CD4-positive, alpha-beta T cell treated with Interleukin-1 beta for 1 hour (primary cell): ENCODE results near the gene YES1.
"Not testable (repeated sequence)": the region's sequence is repeated elsewhere in the genome, so short reads cannot be mapped to it uniquely, and the experiment has no call there.

Source experiments
- DNase-seq, 2 donors: peaks; one replicate each; pipeline ENCODE4 v3.0.0-alpha.2; 2020 to 2022

Gene YES1

DNA sequence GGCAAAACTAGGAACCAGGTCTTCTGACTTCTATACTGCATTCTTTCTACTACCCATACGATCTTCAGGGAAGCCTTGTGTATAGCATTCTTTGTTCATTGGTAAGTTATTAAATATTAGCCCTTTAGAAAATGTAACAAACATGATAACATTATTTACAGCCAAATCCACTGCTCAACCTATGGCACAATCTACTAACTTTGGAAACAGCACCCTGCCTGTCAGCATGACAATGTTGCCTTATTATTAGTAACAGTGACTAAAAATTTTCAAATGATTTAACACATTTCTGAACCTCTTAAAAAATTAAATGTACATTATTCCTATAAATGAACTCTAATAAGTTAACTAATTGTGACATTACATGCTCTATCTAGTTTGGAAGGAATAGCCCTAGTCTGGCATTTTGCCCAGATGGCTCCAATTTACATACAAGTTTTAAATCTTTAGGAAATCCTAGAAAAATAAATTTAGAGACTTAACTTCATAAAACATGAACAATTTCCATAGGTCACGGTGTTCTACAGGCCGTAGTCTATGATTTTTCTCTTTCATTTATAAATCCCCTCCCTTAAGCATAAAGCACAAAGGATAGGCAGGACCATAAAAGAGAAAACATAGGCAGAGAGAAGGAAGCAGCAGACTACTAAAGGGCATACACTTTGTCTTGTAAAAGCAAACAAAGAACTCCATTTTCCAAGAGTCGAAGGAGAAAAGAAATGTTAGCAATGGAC, 33.7 kb downstream of the YES1 start:
- DNase-seq, result no peak

DNA sequence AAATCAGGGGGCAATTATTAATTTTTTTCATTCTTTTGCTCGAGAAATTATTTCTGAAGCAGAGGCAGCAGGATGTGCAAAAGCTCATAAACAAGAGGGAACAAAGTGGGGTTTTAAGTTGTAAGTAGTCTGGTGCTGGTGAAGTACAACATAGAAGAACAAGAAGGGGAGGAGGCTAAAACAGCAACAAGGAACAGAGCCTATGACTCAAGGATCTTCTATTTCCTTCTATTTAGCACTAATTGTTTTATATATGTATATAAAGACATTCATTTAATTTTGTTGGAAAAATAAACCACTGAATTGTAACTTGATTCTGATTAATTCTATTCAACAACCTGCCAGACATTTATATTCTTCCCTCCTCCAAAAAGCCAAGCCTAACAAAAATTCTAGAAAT, 35.0 kb downstream of the YES1 start:
- DNase-seq, result no peak

DNA sequence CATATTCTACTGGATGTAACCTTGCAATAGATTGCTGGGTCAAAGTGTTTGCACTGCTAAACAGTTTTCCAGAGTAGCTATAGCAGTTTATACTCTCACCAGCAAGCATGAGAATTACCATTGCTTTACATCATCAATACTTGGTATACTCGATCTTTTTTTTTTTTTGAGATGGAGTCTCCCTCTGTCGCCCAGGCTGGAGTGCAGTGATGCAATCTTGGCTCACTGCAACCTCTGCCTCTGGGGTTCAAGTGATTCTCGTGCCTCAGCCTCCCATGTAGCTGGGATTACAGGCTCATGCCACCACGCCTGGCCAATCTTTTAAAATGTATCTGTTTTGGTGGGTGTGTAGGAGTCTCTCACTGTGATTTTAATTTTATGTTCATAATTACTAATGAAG, 36.0 kb downstream of the YES1 start:
- not testable (repeated sequence) for DNase-seq

DNA sequence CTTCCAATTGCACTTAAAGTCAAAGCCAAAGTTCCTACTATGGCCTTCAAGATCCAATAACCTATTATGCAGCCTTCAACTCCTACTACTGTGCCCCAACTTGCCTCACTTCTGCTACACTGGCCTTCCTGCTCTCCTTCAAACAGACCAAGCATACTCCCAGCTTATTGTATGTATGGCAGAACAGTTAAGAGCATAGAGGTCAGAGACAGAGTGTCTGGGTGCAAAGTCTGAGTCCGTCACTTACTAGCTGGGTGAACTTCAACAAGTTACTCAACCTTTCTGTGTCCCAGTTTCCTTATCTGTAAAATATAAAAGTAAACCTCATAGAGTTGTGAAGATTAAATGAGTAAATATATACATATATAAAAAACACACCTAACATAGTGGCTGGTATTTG, 37.2 kb downstream of the YES1 start:
- no peak for DNase-seq

DNA sequence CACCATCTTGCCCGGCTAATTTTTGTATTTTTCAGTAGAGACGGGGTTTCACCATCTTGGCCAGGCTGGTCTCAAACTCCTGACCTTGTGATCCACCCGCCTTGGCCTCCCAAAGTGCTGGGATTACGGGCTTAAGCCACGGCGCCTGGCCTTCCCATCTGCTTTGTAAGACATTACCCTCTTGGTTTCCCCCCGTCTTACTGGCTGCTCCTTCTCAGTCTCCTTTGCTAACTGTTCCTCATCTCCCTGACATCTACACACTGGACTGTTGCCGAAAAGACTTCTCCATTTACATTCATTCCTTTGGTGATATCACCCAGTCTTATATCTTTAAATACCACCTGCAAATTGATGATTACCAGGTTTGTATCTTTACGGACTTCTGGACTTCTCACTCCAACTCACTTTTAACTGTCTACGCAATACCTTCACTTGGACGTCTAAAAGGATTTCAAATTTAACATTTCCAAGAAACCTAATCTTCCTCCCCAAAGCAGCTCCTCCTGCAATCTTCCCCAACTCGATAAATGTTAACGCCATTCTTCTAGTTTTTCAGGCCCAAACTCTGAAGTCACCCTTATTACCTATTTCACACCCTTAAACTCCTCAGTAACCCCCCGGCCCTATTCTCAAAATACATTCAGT, 37.9 kb downstream of the YES1 start:
- DNase-seq, result no peak

DNA sequence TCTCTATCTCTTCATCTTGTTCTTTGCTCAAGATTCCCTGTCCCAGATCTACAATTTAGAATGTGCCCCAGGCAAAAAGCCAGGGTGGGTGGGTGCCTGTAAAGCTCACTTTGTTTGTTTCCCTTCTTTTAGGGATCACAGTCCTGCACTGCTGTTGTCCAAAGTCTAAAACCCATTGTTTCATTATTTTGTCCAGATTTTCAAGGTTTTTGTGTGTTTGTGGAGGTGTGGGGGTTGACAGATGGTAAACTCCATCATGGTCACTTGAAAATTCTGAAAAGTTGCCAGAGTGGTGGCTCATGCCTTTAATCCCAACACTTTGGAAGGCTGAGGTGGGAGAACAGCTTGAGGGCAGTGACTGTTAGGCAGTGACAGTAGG, 41.5 kb downstream of the YES1 start:
- DNase-seq, result no peak

DNA sequence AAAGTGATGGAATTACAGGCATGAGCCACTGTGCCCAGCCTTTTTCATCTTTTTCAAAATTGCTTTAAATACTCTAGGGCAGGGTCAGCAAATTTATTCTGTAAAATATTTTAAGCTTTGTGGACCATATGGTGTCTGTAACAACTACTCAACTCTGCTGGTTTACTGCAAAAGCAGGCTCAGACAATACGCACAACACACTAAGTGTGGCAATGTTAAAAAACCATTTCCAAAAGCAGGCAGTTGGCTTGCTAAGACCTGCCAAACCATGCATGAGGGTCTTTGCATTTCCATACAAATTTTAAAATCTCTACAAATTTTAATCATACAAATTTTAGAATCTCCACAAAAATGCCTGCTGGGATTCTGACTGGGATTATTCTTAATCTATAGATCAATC, 44.1 kb downstream of the YES1 start:
- no peak for DNase-seq

DNA sequence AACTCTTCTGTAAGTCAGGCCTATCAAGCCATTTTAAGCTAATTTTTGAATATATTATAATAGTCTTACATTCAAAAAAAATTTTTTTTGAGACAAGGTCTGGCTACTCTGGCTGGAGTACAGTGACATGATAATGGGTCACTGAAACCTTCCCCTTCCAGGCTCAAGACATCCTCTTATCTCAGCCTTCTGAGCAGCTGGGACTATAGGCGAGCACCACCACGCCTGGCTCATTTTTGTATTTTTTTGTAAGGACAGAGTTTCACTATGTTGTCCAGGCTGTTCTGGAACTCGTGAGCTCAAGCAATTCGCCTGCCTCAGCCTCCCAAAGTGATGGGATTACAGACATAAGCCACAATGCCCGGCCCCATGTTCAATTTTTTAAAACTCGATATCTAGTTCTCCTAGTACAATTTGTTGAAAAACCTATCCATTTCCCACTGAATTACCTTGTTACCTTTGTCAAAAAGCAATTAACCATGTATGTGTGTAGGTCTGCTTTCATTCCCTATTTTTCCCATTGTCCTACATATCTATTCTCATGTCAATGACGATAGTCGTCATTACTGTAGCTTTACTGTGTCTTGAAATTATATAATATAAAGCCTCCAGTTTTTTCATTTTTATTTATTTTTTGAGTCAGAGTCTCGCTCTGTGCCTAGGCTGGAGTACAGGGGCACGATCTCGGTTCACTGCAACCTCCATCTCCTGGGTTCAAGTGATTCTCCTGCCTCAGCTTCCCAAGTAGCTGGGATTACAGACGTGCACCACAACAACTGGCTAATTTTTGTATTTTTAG, 44.8 kb downstream of the YES1 start:
- no peak for DNase-seq

DNA sequence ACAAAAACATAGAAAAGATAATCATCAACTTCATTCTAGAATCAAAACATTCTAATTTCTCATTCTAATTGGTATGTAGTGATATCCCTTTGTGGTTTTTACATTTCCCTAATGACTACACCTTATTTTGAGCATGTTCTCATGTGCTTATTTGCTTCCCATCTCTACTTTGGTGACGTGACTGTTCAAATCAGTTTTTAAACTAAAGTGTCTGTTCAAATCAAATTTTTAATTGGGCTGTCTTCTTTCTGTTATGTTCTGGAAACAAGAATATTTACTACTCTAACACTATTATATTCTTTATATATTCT, 45.5 kb downstream of the YES1 start:
- no peak for DNase-seq

DNA sequence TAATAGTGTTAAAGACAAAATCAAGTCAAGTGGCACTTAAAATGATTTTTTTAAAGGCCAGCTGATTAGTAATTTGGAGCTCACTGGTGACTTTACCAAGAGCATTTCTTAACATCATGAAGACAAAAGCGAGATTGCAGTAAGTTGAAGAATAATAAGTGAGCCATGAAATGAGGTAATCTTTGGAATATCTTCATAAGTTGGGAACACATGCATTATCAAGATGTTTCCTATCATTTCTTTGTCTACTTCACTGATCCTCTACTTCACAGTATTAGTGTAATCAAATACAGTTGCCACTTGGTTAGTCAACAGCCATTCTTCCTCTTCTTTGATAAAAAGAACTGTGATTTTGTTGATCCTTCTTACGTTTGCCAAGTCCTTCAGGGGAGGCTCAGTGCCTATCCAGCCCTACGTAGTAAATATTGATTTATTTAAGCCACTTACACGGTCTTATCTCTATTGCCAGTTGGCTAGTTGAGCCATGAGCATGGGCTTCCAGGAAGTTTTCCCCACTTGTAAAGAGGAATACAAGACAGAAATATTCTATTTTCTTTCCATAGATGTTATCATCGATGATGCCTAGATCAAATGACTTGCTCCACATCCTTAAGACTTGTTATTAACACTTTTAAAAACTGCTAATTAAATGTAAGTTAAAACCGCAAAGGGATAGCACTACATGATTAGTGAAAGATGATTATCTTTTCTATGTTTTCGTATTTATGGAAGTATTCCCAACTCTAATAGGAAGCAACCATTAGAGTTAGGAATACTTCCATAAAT, 46.1 kb downstream of the YES1 start:
- no peak for DNase-seq

DNA sequence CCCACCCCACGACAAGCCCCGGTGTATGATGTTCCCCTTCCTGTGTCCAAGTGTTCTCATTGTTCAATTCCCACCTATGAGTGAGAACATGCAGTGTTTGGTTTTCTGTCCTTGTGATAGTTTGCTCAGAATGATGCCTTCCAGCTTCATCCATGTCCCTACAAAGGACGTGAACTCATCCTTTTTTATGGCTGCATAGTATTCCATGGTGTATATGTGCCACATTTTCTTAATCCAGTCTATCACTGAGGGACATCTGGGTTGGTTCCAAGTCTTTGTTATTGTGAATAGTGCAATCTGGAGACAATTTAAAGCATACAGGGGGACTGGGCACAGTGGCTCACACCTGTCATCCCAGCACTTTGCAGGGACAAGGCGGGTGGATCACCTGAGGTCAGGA, 52.2 kb downstream of the YES1 start:
- not testable (repeated sequence) for DNase-seq

DNA sequence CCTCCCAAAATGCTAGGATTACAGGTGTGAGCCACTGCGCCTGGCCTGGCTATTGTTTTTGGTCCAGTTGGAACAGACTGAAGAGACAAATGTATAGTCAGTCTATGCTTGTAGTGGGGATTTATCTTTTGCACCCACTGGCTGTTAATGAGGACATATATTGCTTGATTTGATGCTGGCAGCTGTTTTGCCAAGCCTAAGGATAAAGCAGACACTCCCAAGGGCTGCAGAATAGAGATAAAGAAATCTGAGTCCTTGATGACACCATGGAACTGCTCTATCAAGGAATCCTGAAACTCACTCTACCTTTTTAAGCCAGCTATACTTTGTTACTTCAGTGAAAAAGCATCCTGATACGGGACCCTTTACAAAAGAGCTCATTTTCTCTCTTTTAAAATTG, 56.5 kb downstream of the YES1 start:
- DNase-seq, result no peak

DNA sequence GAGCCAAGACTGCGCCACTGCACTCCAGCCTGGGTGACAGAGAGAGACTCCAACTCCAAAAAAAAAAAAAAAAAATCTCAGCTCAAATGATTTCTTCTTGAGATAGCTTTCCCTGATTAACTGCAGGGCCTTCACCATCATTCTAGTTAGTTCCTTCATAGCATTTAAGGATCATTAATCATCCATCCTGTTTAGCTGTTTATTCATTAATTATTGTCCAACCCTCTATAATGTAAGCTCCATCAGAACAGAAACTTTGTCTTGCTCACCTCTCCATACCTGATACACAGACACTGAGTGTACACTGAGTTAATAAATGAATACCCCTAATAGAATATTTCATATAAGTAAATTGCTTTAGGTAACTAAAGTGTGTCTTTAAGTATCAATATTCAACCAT, 57.4 kb downstream of the YES1 start:
- DNase-seq, result no peak

DNA sequence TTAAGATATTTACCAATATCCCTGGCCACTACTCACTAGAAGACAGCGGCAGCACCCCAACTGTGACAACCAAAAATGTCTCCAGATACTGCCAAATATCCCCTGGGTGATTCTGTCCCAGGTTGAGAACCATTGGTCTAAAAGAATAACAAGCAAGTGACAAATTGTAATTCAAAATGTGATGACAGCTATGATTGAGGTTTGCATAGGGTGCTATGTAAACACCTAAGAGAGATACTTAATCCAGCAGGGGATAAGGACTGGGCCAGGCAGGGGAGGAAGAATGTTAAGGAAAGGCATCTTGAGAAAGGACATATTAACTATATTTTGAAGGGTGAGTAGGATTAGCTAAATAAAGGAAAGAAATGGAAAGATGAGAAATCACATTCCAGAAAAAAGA, 61.6 kb downstream of the YES1 start:
- DNase-seq, result no peak

DNA sequence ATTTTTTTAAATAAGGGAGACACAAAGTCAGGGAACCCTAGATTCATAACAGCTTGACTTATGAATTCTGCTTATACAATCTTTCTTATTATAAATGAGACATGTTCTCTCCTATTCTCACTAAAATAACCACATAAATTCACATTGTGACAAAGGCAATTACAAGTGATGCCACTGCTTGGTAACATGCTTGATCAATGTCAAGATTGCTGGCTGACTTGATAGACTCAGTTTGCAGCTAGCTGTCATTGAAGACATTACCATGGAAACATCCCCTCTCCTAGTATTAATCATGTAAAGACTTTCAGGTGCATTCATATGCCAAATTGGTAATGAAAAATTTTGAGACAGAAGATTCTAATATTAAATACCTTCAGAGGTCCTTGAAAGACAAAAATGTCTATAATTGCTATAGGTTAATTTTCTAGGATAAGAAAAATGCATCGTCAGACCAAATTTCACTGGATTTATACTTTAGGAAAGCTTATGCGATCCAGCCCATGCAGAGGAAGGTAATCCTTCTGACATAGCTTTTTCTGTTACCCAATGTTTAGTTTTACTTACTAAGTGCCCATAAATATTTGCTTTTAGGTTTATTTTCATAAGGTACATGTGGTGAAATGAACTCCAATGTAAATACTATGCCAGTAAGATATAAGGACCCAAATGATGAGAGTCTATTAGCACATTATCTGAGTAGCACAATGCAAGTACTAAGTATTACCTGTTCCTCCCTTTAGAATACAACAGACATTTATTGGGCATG, 67.0 kb downstream of the YES1 start:
- DNase-seq, result no peak

DNA sequence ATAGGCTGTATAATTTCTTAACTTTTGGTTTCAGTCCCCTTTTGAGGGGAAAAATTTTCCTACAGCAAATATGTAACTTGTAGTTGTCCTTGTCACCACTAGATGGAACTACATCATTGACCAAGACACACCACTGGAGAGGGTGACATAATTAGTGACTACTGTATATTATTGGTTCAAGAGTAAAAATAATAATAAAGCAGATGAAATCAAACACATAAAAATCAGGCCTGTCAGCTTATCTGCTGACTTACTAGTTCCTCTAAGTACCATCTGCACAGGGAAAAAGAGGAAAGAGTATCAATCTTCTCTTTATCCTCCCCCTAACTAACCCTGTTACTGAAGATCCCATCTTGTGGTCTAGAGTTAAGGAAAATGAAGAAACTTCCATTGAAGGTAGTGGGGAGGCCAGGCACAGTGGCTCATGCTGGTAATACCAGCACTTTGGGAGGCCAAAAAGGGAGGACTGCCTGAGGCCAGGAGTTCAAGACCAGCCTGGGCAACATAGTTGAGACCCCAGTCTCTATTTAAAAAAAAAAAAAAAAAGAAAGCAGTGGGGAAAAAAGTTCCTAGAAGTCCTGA, 70.0 kb downstream of the YES1 start:
- peak in 1 of 2 donors; percentile 60 for DNase-seq

DNA sequence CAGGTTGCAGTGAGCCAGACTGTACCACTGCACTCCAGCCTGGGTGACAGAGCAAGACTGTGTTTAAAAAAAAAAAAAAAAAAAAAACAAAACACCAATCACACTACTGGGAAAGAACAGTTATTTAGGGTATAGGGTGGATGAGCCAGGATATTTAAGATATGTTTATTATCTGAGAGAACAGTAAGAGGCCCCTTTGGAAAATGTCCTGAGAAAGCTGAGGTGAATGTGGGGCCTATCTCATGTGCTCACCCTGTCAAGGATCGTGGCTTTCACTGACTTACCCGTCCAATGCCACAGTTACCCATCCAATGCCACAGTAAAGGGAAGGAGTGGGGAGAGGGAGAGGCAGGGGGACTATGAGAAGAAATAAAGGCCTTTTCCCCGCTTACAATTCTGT, 79.7 kb downstream of the YES1 start:
- no peak for DNase-seq

DNA sequence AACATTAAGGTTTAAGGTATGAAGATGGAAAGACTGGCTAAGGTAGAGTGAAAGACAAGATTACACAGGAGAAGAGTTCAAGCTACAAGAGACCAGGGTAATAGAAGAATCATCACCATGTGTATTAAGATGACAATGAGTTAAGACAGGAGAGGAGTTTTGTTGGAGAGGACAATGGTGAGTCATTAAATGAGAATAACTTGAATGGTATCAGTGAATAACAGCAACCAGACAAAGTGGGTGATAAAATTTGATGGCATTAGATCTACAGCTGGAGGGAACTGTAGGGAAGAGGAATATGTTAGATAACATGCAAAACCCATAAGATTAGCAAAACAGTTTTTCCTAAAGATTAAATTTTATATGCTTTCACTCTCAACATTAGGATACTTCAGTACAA, 80.9 kb downstream of the YES1 start:
- no peak for DNase-seq

DNA sequence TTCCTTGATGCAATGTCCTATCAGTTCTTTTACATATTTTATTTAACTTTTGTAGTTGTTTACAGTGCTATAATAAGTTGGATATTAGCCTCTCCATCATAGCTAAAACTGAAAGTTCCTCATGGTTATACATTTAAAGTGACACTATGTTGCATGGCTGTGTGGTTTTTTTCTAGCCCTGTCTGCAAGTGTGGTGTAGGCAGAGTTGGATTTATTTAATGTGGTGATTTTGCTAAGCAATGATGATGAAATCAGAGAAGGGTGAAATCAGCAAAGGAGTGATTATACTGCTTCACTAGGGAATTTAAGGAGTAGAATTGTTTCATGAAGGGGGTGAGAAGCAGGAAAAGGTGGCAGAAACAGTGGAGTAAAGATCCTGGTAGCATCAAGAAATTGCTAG, 81.3 kb downstream of the YES1 start:
- DNase-seq, result no peak

DNA sequence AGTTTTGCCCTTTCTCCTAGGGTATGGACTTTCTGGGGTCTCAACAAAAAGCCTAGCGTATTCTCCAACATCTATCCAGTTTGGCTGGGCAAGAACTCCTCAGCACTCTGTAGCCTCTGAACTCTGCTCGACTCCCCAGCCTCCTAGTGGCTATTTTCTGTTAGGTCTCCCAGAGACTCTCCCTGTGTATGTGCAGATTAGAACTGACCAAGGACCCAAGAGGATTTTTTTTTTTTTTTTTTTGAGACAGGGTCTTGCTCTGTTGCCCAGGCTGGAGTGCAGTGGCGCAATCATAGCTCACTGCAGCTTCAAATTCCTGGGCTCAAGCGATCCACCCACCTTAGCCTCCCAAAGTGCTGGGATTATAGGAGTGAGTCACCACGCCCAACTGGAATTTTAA, 81.9 kb downstream of the YES1 start:
- DNase-seq, result not testable (repeated sequence)

DNA sequence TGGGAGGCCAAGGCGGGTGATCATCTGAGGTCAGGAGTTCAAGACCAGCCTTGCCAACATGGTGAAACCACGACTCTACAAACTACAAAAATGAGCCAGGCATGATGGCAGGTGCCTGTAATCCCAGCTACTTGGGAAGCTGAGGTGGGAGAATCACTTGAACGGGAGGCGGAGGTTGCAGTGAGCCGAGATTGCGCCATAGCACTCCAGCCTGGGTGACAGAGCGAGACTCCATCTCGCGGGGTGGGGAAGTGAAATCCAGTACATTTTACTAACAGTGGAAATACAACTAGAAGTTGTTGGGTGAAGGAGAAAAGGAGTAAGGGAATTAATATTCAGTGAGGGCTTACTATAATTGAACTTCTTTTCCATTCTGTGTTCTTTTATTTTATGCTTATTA, 86.4 kb downstream of the YES1 start:
- DNase-seq, result no peak

DNA sequence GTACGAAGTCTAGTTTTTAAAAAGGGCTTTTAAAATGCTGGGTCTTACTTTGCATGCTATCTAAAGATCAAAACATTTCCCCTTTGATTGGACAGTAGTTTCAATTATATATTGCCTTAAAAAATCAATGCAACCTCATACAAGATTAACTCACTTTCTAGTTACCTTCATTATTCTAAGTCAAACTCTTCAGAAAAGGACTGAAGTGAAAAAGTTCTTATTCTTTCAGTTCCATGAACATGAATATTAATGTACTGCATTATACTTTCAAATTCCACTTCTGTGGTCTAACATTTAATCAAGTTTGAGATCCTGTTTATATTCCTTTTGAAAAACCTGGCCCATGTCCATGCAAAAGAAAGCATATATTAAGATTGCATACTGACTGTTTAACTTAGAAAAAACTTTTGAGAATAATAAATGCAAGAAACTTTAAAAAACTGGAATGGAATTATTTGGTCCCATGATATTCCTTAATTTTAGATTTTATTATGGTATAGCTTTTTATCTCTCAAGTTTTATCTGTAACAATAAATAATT, 88.4 kb downstream of the YES1 start:
- DNase-seq, result no peak
